Cortex of kidney (tissue), 1 donor: Measurements from ENCODE around the gene ECPAS.
"Not testable (repeated sequence)": the region's sequence is repeated elsewhere in the genome, so short reads cannot be mapped to it uniquely, and the experiment has no call there.

Source experiments
- DNase-seq: peaks from one replicate; lab custom pipeline; 2025; lab: John Stamatoyannopoulos, UW

Gene ECPAS

DNA sequence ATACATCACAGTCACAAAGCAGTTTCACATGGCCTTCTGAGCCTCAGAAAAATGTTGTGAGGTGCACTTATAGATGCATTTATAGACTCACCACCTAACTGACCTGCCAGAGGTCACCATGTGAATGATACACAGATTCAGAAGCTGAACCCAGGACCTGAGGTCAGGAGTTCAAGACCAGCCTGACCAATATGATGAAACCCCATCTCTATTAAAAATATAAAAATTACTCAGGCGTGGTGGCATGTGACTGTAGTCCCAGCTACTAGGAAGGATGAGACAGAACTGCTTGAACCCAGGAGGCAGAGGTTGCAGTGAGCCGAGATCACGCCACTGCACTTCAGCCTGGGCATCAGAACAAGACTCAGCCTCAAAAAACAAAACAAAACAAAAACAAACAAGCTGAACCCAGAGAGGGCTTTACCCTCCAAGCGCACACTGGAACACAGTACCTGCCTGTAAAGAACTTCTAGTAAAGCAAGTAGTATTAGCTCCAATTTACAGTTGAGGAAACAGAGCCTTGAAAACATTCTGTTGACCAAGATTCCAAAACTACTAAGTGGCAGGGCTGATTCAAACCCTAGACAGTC is 16.3 kb downstream of the ECPAS start:
- no peak for DNase-seq

DNA sequence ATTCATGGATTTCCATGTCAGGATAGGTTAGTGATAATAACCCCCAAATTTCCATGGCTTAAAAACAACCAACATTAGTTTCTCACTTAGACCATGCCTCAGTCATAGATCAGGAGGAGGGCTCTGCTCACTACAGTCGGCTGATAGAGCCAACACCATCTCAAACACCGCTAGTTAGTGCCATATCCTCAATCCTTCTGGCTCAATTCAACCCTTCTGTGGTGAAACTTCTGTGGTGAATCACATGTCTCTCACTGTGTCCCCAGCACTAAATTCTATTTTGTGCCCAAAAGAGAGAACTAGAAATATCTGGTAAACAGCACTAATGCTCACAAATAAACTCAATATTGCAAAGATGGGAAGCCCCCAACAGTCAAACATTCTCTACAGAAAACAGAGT is 21.1 kb downstream of the ECPAS start:
- DNase-seq, result no peak

DNA sequence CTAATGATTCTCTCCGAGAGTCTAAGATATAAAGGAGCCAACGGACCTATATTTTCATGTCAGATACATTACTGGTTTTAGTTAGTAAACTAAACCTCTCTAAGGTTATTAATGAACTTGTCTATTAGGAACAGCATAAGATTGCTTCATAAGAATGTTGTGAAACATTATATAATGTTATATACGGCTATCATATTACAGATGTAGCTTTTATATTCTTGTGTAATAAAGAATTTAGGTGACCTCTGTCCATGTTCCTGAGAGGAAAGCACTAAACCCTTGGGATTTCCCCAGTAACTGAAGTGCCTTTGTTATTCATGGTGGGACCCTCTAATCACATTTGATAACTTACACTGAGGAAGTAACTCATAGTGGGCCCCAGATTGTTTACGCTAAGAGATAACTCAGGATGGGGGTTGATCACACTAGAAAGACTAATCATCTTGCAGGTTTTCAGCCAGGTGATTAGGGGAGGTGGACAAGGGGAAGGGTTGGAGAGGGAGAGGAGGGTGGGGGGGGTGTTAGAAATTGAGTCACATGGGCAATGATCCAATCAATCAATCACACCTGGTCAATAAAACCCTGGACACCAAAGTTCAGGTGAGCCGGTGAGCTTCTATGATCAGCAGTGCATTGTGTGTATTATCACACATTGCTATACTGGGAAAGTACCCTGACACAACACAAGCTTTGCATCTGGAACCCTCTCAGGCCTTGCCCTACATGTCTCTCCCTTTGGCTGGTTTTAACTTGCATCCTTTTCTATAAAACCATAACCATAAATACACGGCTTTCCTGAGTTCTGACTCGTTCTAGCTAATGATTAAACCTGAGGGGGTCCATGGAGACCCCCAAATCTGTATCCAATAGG is 25.8 kb downstream of the ECPAS start:
- no peak for DNase-seq

DNA sequence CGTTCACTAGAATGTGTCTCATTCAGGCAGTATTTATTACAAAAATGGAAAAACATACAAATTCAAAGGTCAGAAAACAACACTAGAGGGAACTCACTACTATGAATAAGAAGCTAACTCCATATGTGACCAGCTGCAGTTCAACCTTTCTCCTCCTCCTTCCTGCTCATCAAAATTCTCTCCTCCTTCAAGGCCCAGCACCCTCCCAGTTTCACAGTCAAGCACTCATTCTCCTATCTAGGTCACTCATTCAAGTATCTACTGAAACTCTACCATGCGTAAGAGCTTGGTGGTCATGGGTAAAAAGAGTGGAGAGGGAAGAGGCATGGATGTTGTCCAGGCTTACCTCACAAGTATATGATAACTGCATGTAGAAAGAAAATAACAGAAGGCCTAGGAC is 27.7 kb downstream of the ECPAS start:
- no peak for DNase-seq

DNA sequence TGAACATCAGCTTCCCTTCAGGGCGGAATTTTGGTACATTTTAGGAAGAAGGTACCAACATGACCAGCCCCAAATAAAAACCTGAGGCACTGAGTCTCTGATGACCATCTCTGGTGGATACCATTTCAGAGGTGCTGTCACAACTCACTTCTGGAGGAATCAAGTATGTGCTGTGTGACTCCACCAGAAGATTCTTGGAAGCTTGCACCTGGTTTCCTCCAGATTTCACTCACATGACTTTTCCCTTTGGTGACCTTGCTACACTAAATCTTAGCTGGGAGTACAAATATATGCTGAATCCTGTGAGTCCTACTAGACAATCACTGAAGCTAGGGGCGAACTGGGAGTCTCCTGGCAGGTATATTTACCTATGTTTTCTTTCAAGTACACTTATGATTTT is 28.5 kb downstream of the ECPAS start:
- no peak for DNase-seq

DNA sequence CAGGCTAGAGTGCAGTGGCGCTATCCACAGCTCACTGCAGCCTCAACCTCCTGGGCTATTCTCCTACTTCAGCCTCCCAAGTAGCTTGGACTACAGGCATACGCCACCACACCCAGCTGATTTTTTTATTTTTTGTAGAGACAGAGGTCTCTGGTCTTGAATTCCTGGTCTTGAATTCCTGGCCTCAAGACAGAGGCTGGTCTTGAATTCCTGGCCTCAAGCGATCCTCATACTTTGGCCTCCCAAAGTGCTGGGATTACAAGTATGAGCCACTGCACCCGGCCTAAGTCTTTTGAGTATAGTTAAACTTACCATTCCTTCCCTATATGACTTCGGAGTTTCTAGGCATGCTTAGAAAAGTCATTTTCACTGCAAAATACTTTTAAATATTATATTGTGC is 29.4 kb downstream of the ECPAS start:
- no peak for DNase-seq

DNA sequence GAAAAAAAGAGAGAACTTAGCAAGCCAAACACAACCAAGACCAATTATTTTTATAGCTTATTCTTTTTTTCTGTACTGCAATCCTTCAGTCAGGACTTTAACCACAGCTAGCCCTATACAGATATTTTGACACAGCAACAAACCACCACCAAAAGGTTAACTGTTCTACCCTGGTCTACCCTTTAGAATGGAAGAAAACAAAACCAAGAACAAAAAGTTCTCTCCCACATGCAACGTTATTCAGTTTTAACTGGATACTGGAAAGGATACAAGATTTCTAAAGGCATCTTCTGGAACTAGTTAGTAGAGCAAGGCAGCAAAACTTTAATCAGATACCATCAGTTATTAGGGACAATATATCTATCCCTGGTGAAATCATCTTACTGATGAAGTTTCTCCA is 32.6 kb downstream of the ECPAS start:
- no peak for DNase-seq

DNA sequence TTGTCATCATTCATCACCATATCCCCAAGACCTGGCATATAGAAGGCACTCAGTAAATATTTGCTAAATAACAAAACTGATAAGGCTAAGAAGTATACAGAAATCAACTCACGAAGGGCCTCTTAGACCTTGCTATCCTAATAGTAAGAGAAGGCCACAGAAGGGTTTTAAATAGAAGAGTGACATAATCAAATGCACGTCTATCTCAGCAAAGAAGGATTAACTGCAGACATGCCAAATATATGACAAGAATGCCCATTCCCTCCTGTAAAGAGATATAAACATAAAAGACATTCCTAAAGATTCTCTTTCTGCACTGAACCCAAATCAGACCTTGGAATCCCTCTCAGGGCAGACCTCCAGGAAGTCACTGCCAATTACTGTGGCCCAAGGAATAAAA is 34.1 kb downstream of the ECPAS start:
- DNase-seq, result no peak

DNA sequence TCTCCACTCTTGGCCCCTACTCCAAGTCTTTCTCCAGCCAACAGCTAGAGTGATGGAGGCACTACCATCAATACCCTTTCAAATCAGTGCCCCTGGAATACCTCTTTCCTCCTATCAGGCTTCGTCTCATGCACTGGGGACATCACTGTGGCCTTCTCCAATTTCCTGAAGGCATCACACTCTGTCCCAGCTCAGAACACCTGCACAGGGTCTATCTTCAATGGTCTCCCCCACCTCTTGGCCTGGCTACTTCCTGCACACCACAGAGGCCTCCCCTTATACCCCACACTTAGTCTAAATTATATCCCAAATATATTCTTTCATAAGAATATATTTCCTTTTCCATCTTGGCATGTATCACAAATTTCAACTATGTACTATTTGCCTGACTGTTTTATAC is 34.5 kb downstream of the ECPAS start:
- no peak for DNase-seq

DNA sequence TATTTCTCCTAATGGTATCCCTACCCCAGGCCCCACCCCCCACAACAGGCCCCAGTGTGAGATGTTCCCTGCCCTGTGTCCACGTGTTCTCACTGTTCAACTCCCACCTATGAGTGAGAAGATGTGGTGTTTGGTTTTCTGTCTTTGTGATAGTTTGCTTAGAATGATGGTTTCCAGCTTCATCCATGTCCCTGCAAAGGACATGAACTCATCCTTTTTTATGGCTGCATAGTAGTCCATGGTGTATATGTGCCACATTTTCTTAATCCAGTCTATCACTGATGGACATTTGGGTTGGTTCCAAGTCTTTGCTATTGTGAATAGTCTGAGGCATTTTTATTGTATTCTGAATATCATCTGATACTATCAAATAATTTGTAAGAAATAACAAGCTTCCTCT is 38.4 kb downstream of the ECPAS start:
- DNase-seq, result not testable (repeated sequence)

DNA sequence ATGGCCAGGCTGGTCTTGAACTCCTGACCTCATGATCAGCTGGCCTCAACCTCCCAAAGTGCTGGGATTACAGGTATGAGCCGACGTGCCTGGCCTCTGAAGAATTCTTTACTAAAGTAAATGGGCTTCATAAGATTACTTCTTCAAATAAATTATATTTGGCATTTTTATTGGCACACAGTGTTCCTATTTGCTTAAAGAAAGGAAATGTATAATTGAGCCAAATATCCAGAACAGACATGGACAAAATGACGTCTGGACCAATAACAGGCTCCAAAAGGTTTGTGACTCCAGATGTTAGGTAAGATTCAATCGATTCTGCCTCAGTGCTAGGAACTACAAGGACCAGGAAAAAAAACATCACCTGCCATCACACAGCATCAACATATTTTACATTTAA is 40.7 kb downstream of the ECPAS start:
- DNase-seq, result no peak

DNA sequence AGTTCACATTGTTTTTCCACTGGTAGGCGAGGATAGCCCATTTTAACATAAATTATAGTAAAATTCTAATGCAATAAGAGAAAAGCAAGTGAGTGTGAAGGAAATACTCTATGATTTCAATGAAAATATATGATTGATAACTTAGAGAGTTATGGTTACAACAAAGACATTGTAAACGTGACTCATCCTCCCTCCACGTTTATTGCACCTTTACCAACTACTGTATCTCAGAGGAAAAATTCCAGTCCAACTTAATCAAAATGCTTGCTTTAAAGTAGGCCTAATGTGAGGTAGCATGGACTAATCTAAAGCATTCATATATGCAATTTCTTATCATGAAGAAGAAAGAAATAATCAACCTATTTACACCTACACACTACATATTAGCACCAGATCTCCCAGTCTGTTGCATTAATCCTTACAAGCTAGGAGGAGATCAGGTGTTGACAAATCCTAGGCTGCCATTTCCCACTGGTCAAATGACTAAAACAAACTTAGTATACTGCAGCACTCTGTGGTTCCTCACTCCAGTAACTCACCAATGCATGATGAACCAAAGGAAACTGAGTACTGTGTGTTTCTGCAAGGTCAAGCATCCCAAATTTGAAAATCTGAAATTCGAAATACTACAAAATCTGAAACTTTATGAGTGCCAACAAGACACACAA is 41.7 kb downstream of the ECPAS start:
- no peak for DNase-seq

DNA sequence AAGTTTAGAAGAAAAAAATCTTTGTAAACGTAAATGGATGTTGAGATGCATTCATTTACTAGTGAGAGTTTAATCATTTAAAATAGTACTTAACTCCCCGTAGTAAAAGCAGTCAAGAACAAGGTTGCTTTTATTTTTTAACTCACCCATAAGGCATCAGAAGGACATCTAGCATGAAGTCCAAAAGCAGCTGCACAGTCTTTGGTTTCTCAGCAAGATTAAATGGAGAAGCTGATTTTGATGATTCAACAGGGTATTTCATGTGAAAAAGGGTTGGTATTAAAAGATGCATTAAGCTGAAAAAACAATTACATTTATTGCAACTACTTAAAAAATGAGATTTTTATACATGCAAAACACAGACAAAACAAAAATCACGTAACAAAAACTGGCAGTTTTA is 44.0 kb downstream of the ECPAS start:
- DNase-seq, result no peak

DNA sequence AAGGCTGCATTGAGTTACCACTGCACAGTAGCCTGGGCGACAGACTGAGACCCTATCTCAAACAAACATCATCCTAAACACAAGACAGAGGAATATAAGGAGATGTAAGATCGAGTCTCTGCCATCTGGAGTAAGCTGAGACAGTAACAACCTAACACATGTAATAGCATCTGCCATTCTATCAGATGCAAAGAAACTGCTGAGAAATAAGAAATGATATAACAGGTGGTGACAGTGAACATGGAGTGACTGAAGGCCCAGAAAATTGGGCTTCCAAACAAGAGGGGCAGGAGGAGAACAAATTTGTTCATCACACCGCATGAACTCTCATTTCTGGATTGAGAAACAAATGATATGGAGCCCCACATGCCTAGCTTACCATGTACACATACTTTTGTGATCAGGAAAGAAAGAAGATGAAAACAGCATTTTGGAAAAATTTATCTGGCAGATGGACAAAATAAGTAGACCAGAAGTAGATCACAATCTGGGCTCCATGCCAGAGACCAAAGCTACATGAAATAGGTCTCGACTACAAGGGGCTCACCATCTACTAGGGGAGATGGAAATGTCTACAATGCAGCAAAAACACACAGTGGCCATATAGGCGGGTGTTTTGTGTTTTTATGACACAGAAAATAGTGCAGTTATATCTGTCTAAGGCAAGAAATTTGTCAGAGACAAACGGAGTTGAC is 45.5 kb downstream of the ECPAS start:
- DNase-seq, result no peak

DNA sequence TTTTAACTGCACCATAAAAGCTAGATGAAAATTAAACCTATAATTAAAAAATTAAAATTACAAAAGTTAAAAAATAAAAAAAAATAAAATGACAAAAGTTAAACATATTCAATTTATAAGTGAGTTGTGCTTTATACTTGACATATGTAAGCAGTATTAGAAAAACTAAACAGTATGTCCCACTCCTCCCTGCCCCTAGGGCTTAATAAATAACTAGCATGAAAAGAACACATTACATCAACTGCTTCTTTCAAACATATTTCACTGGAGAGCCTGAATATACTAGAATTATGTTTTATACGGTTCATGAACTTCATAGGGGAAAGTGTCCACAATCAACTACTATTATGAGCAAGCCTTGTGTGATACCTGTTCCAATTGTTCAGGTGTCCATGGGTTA is 47.6 kb downstream of the ECPAS start:
- DNase-seq, result no peak

DNA sequence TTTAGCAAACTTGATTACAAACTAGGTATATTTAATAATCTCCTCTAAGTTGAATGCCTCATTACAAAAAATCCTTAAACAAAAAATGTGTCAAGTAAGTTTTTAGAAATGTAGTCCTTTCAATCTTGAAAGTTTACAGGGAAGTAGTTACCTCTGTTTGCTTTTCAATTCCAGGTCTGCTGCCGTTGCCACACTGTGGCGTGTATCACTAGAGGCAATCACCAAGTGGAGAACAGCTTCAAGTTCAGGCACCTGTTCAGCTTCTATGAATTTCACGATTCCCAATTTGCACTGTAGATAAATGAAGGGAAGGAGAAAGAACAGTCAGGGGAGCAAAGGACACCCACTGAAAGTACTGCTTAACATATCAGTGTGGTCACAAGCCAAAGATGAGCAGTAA is 51.1 kb downstream of the ECPAS start:
- DNase-seq, result no peak

DNA sequence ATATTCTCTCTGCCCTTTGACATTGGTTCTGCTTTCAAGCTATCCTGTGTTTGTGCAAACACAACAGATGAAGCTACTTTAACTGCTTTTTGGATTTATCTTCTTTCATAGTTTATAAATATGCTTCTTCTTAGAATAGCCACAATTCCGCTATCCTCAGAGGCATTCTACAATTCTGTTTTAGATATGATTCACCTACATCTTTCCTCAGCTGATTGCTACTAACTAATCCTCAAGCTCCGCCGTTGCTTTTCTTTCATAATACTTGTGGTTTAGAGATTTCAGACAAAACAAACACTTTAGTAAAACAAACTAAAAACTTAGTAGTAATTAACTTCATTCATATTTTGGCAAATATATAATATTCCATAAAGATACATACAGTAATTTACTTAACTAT is 52.5 kb downstream of the ECPAS start:
- DNase-seq, result no peak

DNA sequence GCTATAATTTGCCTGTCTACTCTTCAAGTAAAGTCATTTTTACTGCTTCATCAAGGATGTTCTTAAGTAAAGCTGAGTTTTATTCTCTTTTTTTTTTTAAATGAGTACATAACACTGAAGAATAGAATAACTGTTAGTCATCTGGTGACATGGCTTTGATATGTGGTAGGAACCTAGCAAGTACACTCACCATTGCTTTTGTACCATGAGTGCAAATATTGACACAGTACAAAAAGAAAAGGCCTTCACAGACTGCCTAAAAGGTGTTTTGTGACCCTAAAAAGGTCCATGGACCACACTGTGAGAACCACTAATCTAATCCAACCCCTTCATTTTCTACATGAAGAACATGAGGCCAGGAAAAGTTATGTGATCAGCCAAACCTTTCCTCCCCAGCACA is 55.0 kb downstream of the ECPAS start:
- DNase-seq, result no peak

DNA sequence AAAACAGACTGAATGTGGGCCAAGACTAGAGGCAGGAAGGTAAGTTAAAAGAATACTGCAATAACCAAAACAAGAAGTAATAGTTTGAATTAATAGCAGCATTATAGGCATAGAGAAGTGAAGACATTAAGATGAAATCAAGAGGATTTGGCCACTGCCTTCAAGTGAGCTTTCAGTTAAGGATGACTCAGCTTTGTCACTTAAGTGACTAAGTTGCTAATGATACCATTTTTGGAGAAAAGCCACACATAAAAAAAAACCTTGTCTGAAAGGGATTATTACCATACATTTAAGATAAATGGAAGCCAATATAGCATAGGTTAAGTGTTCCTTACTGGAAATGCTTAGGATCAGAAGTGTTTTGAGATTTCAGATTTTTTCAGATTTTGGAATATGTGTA is 57.0 kb downstream of the ECPAS start:
- DNase-seq, result no peak

DNA sequence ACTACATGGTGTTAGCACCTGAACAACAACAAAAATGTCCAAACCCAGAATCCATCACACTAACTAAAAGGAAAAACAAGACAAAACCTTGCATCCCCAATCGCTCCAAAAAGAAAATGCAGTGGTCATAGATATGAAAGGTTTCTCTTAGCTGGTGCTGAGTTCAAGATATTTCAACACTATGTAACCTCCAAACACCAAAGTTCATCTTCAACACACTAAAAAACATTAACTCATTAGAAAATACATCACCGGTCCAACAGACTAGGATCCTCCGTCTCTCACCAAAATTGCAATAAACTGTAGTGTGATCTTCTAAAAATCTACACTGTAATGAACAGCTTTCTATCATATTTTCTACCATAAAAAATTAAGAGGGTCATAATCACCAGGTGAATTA is 60.8 kb downstream of the ECPAS start:
- DNase-seq, result no peak

DNA sequence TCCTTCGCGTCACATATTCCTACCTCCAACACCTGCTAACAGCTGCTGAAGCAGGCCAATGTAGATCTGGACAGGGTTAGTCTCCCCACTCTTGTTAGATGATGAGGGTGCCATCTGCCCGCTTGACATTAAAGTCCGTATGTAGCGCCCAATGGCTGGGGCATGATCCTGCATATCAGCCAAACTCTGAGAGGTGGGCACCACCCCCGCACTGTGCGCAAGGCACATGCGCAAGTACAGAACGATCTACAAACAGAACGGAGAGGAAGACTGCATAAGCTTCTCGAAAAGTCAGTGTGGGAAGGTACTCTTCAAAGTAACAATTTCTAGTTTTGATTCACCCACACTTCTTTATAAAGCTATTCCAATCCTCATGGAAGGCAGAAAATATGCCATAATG is 69.8 kb downstream of the ECPAS start:
- DNase-seq, result no peak

DNA sequence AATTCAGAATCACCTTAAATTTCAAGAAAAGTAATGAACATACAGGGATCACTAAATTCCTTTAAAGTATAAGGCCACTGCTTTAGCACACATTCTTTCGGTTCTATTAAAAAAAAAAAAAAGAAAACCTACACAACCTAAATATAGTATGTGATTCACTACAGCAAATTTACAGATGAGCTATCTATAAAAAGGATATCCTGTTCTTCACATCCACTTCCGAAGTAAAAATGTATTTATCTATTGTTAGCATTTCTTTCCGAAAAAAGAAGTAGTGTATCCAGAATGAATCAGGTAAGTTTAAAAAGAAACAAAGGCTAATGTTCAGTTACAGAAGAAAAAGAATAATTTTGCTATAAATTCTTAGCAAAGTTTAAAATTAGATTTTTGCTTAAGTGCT is 70.2 kb downstream of the ECPAS start:
- DNase-seq, result no peak

DNA sequence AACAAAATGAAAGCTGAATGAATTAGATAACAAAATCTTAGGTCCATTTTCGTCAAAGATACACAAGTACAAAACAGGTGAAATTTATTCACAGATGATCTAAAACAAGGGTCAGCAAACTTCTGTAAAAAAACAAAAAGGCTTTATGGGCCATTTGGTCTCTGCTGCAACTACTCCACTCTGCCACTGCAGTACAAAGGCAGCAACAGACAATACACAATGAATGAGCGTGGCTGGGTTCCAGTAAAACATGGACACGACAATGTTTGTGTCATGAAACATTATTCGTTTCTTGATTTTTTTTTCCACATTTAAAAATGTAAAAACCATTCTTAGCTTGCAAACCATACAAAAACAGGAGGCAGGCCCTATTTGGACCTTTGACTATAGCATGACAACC is 71.9 kb downstream of the ECPAS start:
- DNase-seq, result no peak
